Calu3 (cell line): ENCODE results near the gene MVB12A. TPM values are rescaled to one million over a fixed set of nuclear protein-coding genes. Genes with fewer than 3 reads are reported as not detected.

Source experiments
- Bru-seq: library from RNA; stranded (reverse); fragments of 400-500 nt; gene quantifications from one replicate; lab custom pipeline; 2021; lab: Mats Ljungman, UMichigan
- BruChase-seq, 2 experiments: library from RNA; stranded (reverse); fragments of 400-500 nt; gene quantifications; one replicate each; lab custom pipeline; 2021; lab: Mats Ljungman, UMichigan
- BruUV-seq: library from RNA; stranded (reverse); fragments of 400-500 nt; replicated peaks from 2 replicates; lab custom pipeline; 2021; lab: Mats Ljungman, UMichigan
- CTCF ChIA-PET: fragments of 300-600 bp; sonication (Branson Sonifier 250); formaldehyde crosslinking; loops from one replicate; lab custom pipeline; 2022; ENCODE audit warnings: antibody characterized with exemption; lab: Charles Lee
- DNase-seq: peaks from one replicate; pipeline ENCODE4 v3.0.0; 2022
- H3K27ac Mint-ChIP-seq: one replicate; pipeline ENCODE4 v1.8.0; 2022; ENCODE audit warnings: mixed read lengths; ENCODE audit not compliant: unreplicated experiment
- H3K27me3 Mint-ChIP-seq: one replicate; pipeline ENCODE4 v1.8.0; 2022; ENCODE audit warnings: mixed read lengths; ENCODE audit not compliant: unreplicated experiment
- H3K36me3 Mint-ChIP-seq: one replicate; pipeline ENCODE4 v1.8.0; 2022; ENCODE audit warnings: mild to moderate bottlenecking, moderate library complexity, mixed read lengths; ENCODE audit not compliant: insufficient read depth, unreplicated experiment
- H3K4me1 Mint-ChIP-seq: one replicate; pipeline ENCODE4 v1.8.0; 2022; ENCODE audit warnings: mild to moderate bottlenecking, low read depth, mixed read lengths; ENCODE audit not compliant: unreplicated experiment
- H3K4me3 Mint-ChIP-seq: one replicate; pipeline ENCODE4 v1.8.0; 2022; ENCODE audit warnings: mild to moderate bottlenecking, low read depth, moderate library complexity, mixed read lengths; ENCODE audit not compliant: unreplicated experiment
- H3K9me3 Mint-ChIP-seq: one replicate; pipeline ENCODE4 v1.8.0; 2022; ENCODE audit warnings: low read depth, mixed read lengths; ENCODE audit not compliant: unreplicated experiment
- CTCF ChIP-seq: fragments of 200-600 bp; IDR thresholded peaks from one replicate; pipeline ENCODE4 v1.8.0; 2022; ENCODE audit warnings: antibody characterized with exemption; ENCODE audit not compliant: unreplicated experiment
- intact Hi-C: fragments of 100-400 bp; cut with micrococcal nuclease; formaldehyde crosslinking; loops from one replicate; pipeline ENCODE4 v1.10.0; 2022; ENCODE audit not compliant: unreplicated experiment
- long read RNA-seq: library from polyadenylated mRNA; stranded (forward); transcript quantifications from one replicate; pipeline ENCODE4 v2.0.0, GENCODE V29; 2022
- total RNA-seq: library from RNA; stranded (reverse); gene quantifications from 2 replicates; pipeline ENCODE4 v1.2.3, GENCODE V29; 2022

MVB12A gene
- 35.6 and 41.1 TPM in 2 replicates for total RNA-seq
- Bru-seq, nascent RNA = percentile 39 among the genes with signal in this experiment
- BruChase-seq, experiment 1, labeled RNA remaining after a 6-hour chase = percentile 57 among the genes with signal in this experiment
- percentile 54 among the genes with signal in this experiment for BruChase-seq, experiment 2, labeled RNA remaining after a 2-hour chase
- long read RNA-seq, transcript MVB12A-201 (9 exons, 2,223 nt) = major isoform, 50 of 61 reads
- long read RNA-seq, partial matches to known transcripts = 8 of 61 reads
- long read RNA-seq, other reads (novel, unspliced or antisense) = 2 of 61 reads

GRCh38 chr19:17419621-17420474 lies at the start of gene MVB12A:
Gene MVB12A (plus strand): TSS chr19:17420047. CDS start chr19:17420136, 89 bp downstream.
- Mint-ChIP-seq H3K9me3 (no peaks in the 10 kb centered on the region), H3K4me1 (no peaks in the 10 kb centered on the region), H3K36me3 (peaks cover 21% of the 10 kb centered on the region), H3K27me3 (no peaks in the 10 kb centered on the region), H3K4me3 (peak within 1 kb of the TSS; percentile 78), H3K27ac (peak within 1 kb of the TSS; percentile 64)
- peak; percentile 92 for DNase-seq
- no peak for TF ChIP-seq CTCF
- no TSS peak for BruUV-seq
- CTCF ChIA-PET = interaction anchor here (0.5 to 1.1 kb wide), 5 partner anchors 10 to 311 kb away, joined by 3 to 5 read pairs (median 3); no protein-coding TSS in a partner anchor
- intact Hi-C loops = no loop called here

GRCh38 chr19:17376935-17377600 lies 42.8 kb upstream of the MVB12A start, which contains the start of gene PLVAP:
Gene PLVAP (minus strand): TSS chr19:17377342. CDS start chr19:17377288, 54 bp downstream.
- CTCF ChIA-PET = interaction anchor here (0.6 kb wide), 1 partner anchor 34 kb away, joined by 11 read pairs; no protein-coding TSS in a partner anchor
- no peaks in the 10 kb centered on the region for H3K4me1 Mint-ChIP-seq
- H3K4me3 Mint-ChIP-seq = no peak within 1 kb of the TSS
- TF ChIP-seq CTCF = no peak
- H3K36me3 Mint-ChIP-seq = no peaks in the 10 kb centered on the region
- H3K27ac Mint-ChIP-seq = no peak within 1 kb of the TSS
- no peaks in the 10 kb centered on the region for H3K9me3 Mint-ChIP-seq
- intact Hi-C loops = no loop called here
- no TSS peak for BruUV-seq
- no peaks in the 10 kb centered on the region for H3K27me3 Mint-ChIP-seq
- DNase-seq = no peak

GRCh38 chr19:17378271-17378670 lies 41.6 kb upstream of the MVB12A start:
- no peak for DNase-seq
- Mint-ChIP-seq H3K36me3 (no peaks in the 10 kb centered on the region), H3K27me3 (no peaks in the 10 kb centered on the region), H3K27ac (no peak overlapping the region), H3K9me3 (no peaks in the 10 kb centered on the region), H3K4me1 (no peaks in the 10 kb centered on the region), H3K4me3 (no peak overlapping the region)
- TF ChIP-seq CTCF = no peak
- no TSS peak for BruUV-seq
- CTCF ChIA-PET = no interaction called here
- intact Hi-C loops = no loop called here

- CTCF ChIA-PET = no interaction called here
- Mint-ChIP-seq H3K4me3 (no peak overlapping the region), H3K27ac (no peak overlapping the region), H3K9me3 (no peaks in the 10 kb centered on the region), H3K36me3 (no peaks in the 10 kb centered on the region), H3K4me1 (no peaks in the 10 kb centered on the region), H3K27me3 (no peaks in the 10 kb centered on the region)
- no TSS peak for BruUV-seq
- intact Hi-C loops = no loop called here
- no peak for TF ChIP-seq CTCF
- DNase-seq = no peak
Measured at GRCh38 chr19:17379221-17379631, 40.6 kb upstream of the MVB12A start.
